GM06990 (cell line): ENCODE data around the gene CUL3.

Experiments used
- DNase-seq: peaks from one replicate; pipeline ENCODE4 v3.0.0-alpha.2; 2011; ENCODE audit not compliant: insufficient read length; ENCODE audit errors: extremely low read depth
- H3K27me3 ChIP-seq: replicated peaks from 2 replicates; pipeline ENCODE4 v1.6.0; 2011; ENCODE audit warnings: low read length; ENCODE audit not compliant: control insufficient read depth, insufficient read depth
- H3K36me3 ChIP-seq: 2 replicates; pipeline ENCODE4 v1.5.1; 2011; ENCODE audit warnings: low read length; ENCODE audit not compliant: control insufficient read depth, insufficient read depth
- H3K4me3 ChIP-seq: replicated peaks from 2 replicates; pipeline ENCODE4 v1.5.1; 2011; ENCODE audit warnings: low read depth, mild to moderate bottlenecking, control low read depth, low read length
- TF ChIP-seq, protein P1 (sequence below): IDR thresholded peaks from 2 replicates; pipeline ENCODE4 v1.5.1; 2011; ENCODE audit warnings: low read length, control low read depth, mild to moderate bottlenecking, inconsistent platforms; ENCODE audit not compliant: insufficient read depth, poor library complexity, severe bottlenecking

The CUL3 gene

GRCh38 chr2:224585211-224586088 is at the start of gene CUL3:
TSS of gene CUL3 (minus strand) at chr2:224585363. CDS start at chr2:224585009, 354 bp downstream.
- TF ChIP-seq, protein P1, sequence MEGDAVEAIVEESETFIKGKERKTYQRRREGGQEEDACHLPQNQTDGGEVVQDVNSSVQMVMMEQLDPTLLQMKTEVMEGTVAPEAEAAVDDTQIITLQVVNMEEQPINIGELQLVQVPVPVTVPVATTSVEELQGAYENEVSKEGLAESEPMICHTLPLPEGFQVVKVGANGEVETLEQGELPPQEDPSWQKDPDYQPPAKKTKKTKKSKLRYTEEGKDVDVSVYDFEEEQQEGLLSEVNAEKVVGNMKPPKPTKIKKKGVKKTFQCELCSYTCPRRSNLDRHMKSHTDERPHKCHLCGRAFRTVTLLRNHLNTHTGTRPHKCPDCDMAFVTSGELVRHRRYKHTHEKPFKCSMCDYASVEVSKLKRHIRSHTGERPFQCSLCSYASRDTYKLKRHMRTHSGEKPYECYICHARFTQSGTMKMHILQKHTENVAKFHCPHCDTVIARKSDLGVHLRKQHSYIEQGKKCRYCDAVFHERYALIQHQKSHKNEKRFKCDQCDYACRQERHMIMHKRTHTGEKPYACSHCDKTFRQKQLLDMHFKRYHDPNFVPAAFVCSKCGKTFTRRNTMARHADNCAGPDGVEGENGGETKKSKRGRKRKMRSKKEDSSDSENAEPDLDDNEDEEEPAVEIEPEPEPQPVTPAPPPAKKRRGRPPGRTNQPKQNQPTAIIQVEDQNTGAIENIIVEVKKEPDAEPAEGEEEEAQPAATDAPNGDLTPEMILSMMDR: no peak
- H3K27me3 ChIP-seq: no peaks in the 10 kb centered on the region
- peak within 1 kb of the TSS; percentile 96 for H3K4me3 ChIP-seq
- DNase-seq: peak; percentile 99
- no peaks in the 10 kb centered on the region for H3K36me3 ChIP-seq

DNA sequence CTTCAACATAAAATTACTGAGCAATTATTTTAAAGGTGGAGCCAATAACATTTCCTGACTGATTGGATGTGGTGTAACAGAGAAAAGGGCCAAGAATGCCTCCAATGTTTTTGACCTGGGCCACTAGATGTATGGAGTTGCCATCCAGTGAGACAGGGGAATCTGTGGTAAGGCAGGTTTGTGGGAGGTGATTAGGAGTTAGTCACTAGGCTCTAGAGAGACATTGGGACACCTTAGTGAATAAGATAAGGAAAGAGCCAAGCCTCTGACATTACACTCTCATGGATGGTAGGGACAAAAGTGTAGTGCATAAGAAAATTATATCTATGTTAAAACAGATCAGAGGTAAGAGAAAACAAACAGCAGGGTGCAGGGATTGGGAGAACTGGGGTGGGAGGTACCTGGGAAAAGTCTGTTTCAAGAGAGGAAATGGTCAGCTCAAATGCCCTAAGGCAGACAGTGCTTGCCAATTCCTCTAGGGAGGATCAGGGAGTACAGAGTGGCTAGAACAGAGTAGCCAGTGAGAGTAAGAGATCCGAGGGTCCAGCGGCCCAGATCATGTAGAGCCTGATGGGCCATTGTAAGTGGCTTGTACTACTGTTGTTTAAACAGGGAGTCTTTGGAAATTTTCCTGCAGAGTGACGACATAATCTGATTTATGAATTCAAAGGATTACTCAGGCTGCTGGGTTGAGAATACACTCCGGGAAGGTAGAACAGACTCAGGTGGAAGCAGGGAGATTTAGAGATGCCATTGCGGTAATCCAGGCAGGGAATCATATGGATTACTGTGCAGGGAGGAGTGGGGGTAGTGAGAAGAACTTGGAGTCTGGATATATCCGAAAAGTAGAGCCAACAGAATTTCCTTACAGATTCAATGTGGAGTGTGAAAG is 45.7 kb upstream of the CUL3 start:
- DNase-seq: no peak
- H3K36me3 ChIP-seq: no peaks in the 10 kb centered on the region
- TF ChIP-seq, protein P1: no peak
- H3K27me3 ChIP-seq: no peaks in the 10 kb centered on the region
- H3K4me3 ChIP-seq: no peak overlapping the region

DNA sequence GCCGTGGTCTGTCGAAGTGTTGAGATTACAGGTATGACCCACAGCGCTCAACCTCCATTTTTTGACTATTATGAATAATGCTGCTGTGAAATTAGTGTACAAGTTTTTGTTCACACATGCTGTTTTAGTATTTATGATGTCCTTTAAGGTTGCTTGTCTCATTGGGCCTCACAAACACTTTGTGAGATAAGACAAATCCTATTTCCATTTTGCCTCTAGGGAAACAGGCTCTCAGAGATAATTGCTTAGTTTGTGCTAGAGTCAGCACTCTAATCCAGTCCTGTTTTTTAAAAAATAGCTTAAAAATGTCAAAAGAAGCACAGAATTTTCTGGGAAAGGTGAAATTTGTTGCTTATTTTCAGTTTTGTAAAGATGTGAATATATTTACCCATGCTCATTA is 43.3 kb upstream of the CUL3 start:
- H3K4me3 ChIP-seq: no peak overlapping the region

GRCh38 chr2:224626735-224627134 is 41.6 kb upstream of the CUL3 start:
- H3K4me3 ChIP-seq: no peak overlapping the region

More for the DNA sequence above, 43.3 kb upstream of the CUL3 start:
- TF ChIP-seq, protein P1: no peak
- DNase-seq: no peak
- Histone ChIP-seq H3K36me3 (no peaks in the 10 kb centered on the region), H3K27me3 (no peaks in the 10 kb centered on the region)

GRCh38 chr2:224613543-224614286 is 28.6 kb upstream of the CUL3 start:
- no peaks in the 10 kb centered on the region for H3K27me3 ChIP-seq
- H3K36me3 ChIP-seq: no peaks in the 10 kb centered on the region
- TF ChIP-seq, protein P1: no peak
- no peak overlapping the region for H3K4me3 ChIP-seq
- no peak for DNase-seq

More at GRCh38 chr2:224626735-224627134, 41.6 kb upstream of the CUL3 start:
- DNase-seq: no peak
- no peaks in the 10 kb centered on the region for H3K27me3 ChIP-seq
- no peaks in the 10 kb centered on the region for H3K36me3 ChIP-seq
- TF ChIP-seq, protein P1: no peak
